HG02763 (cell line): Measurements from ENCODE around the gene AURKAIP1.
"Not testable (repeated sequence)": the region's sequence is repeated elsewhere in the genome, so short reads cannot be mapped to it uniquely, and the experiment has no call there.

ENCODE experiments used
- ATAC-seq: cut with Tn5 transposase; IDR thresholded peaks from one replicate; pipeline ENCODE4 v1.9.1; 2021; ENCODE audit warnings: mild to moderate bottlenecking, moderate library complexity; ENCODE audit not compliant: unreplicated experiment

Gene AURKAIP1

DNA sequence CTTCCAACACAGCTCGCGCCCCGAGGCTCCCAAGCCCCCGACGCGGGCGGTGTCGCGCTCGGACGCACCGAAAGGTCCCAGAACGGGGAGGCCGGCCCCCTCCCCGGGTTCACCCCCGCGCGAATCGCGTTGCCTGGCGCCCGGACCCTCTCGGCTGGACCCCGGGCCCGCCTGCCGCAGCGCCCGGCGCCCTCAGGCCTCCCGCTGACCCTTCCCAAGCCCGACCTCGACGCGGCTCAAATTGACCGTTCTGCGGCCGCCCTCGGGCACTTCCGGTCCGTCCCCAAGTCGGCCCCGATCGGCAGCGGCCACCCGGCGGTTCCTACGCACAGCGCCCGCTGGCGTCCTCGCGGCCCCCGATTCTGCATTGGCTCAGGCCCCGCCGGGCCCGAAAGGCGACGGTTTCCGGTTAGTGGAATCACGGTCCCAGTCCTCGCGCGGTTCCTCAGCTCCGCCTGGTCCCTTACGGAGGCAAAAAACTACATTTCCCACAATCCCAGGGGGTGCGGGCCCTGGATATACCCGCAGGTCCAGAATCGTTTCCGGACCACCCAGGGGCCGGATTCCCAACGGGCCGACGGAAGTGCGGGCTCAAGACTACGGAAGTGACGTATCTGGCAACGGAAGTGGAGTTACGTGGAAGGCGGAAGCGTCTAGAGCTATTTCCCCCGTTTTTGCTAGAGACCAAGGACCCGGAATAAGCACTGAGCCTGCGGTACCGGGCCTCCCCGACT, at the start of gene AURKAIP1:
TSS of gene AURKAIP1 (minus strand) at position 279 of the 734 bp plus-strand sequence. CDS start 451 bp downstream, outside the sequence.
- ATAC-seq = peak; percentile 88

GRCh38 chr1:1424707-1425106, 49.7 kb upstream of the AURKAIP1 start:
- no peak for ATAC-seq

DNA sequence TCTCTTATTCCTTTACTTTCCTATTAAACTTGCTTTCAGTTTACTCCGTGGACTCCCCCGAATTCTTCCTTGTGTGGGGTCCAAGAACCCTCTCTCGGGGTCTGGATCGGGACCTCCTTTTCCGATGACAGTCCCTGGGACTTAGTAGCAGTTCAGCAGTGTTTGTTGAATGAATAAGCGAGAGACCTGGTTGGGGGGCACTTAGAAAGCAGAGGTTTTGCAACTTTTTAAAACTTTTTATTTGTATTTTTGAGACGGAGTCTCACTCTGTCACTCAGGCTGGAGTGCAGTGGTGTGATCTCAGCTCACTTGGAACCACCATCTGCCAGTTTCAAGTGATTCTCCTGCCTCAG, 48.2 kb upstream of the AURKAIP1 start:
- ATAC-seq = no peak

DNA sequence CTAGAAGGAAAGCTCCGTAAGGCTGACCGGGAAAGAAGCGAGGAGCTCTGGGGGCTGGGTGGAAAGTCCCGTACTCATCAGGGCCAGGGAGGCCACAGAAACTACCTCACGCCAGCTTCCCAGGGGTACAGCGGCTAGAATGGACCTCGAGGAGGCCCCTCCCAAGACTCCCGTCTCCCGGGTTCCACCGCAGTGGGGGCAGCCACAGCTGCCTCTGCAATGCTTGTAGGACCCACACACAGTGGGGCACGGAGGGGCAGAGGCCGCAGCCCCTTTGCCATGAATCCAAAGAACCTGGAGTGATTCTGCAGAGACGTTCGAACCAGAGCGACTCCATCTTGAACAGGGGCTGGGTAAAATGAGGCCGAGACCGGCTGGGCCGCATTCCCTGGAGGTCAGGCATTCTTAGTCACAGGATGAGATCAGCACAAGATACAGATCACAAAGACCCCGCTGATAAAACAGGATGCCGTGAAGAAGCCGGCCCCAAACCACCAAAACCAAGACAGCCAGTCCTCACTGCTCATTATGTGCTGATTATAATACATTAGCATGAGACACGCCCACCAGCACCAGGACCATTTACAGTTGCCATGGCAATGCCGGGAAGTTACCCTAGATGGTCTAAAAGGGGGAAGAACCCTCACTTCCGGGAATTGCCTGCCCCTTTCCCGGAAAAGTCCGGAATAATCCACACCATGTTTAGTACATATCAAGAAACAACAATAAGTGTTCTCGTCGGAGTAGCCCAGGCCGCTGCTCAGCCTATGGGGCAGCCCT, 47.6 kb upstream of the AURKAIP1 start:
- no peak for ATAC-seq

DNA sequence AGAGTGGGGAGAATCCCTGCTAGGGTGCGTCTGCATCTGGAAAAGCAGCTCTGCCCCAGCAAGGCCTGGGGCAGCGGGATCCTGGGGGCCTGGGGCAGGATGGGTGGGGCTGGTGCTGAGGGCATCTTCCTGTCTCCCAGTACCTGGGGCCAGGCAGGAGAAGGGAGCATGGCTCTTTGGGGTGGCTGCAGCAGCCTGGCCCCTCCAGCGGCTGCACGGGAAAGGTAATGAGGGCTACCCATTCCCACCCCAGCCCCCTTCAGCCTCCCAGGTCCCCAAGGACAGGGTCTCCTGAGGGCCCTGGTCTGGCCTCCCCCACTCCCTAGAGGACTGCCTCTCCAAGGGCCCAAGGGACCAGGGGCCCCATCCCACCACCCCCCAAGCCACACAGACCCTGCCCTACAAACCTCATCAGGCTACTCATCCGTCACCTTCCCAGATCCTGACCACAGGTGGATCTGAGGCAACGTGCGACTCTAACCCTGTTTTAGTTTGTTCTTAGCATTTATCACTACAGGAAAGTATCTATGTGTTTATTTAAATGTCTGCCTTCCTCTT, 47.0 kb upstream of the AURKAIP1 start:
- ATAC-seq = no peak

DNA sequence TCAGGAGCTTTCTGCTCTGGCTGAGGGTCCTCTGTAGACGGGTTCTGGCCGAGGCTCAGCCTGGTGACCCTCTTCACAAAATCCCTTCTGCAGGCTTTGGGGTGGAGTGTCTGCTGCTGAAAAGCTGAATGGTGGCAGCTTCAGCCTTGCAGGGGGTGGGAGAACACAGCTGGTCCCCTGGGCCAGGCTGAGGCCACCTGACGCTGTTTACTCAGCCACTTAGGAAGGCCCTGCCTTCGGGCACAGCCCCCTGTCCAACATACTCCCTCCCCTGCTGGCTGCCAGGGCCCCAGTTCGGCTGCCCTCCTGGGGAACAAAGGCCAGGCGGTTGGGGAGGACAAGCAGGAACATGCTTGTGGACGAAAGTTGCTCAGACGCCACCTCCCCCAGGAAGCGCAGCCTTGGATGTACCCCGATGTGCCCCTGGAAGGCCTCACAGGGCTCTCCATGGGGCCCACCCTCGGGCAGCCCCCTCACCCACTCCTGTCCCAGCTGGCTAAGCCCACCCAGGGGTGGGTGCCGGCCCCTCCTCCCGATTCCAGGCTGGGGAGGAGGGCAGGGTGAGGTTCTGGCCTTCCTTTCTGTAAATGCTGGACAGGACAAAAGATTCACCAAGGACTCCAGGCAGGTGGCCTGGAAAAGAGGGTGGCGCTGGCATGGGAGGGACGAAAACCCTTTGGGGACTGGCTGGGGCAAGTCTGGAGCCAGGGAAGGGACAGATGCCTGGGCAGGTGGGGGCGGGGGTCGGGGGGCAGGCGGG, 46.3 kb upstream of the AURKAIP1 start, which contains the start of gene ANKRD65:
TSS of gene ANKRD65 (minus strand) at position 130 of the 760 bp plus-strand sequence. CDS start 271 bp downstream, outside the sequence.
- ATAC-seq = no peak

DNA sequence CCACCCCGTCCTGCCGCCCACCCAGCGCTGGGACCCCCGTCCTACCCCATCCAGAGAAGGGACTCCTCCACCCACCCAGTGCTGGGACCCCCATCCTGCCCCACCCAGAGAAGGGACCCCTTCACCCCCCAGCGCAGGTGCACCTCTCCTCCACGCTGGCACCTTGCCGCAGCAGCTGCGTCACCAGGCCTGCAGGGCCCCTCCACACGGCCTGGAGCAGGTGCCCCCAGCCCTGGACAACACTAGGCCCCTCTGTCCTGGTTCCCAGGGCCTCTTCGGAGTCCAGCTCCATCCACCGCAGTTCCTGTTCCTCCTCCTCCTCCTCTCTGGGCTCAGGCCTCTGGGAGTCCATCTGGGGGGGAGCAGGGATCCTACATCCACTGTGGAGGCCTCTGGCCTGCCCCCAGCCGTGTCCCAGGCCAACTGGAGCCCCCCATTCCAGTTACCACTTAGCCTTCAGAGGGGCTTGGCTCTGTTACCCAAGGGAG, 45.7 kb upstream of the AURKAIP1 start:
- ATAC-seq = no peak

- ATAC-seq = no peak
These were observed 45.0 kb upstream of the AURKAIP1 start for GRCh38 chr1:1419813-1420653.

- no peak for ATAC-seq
These were observed 44.4 kb upstream of the AURKAIP1 start for GRCh38 chr1:1419363-1419812.

- ATAC-seq = no peak
These were observed 43.7 kb upstream of the AURKAIP1 start for GRCh38 chr1:1418464-1419362.

- not testable (repeated sequence) for ATAC-seq
These were observed 42.9 kb upstream of the AURKAIP1 start for GRCh38 chr1:1417825-1418463.

DNA sequence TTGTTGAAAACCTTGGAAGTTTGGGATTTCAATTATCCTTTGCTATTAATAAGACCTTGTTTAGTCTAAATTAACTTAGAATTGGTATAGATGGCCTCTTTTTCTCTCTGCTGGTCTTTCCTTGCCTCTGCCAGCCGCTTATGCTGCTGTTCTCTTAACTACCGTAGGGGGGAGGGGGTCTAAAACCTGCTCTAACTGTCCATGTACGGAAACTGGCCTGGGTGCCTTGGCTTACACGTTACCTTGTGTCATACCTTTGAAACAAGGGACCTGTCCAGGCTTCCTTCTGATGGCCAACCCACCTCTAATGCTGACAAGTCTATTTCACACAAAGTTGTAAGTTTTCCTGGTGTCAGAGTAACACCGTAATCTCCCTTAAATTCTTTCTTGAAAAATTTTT, 42.4 kb upstream of the AURKAIP1 start:
- ATAC-seq = not testable (repeated sequence)

GRCh38 chr1:1415751-1416150, 40.7 kb upstream of the AURKAIP1 start:
- ATAC-seq = no peak

DNA sequence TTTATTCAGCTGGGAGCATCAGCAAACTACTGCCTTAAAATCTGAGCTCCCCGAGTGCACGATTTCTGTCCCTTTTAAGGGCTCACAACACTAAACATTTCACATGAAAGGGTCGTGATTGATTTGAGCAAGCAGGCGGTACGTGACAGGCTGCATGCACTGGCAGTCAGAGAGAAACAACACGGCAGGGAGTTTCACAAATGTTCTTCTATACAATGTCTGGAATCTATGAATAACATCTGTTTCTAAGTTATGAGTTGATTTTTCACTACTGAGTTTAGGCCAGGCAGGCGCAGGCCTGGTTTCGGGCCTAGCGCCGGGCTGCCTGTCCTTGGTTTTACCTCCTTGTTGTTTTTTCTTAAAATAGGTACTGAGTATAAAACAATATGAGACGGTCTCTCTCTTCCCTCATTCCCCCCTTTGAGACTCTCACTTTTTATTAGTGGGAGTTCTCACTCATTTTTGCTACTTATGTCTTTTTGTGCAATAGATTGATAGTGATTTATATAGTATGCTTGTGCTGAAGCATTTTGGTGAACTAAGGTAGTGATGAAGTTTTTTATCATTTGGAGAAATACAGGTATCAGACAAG, 37.4 kb upstream of the AURKAIP1 start:
- ATAC-seq = not testable (repeated sequence)

DNA sequence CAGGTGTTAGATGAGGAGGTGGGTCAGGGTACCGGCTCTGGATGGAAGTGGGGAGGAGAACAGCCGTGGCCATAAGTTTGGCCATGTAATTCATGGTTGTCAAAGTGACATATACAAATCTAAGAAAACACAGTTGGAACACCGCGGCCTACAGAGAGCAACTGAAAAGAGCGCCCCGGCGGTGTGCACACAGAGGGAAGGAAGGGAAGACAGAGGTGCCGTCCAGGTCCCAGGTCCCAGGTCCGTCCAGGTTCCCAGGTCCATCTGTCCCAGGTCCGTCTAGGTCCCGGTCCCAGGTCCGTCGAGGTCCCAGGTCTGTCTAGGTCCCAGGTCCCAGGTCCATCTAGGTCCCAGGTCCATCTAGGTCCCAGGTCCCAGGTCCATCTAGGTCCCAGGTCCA, 36.6 kb upstream of the AURKAIP1 start:
- no peak for ATAC-seq

DNA sequence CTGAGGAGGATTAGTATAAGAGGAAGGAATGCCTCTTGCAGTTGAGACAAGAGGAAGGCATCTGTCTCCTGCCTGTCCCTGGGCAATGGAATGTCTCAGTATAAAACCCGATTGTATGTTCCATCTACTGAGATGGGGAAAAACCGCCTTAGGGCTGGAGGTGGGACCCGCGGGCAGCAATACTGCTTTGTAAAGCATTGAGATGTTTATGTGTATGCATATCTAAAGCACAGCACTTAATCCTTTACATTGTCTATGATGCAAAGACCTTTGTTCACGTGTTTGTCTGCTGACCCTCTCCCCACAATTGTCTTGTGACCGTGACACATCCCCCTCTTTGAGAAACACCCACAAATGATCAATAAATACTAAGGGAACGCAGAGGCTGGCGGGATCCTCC, 35.2 kb upstream of the AURKAIP1 start:
- not testable (repeated sequence) for ATAC-seq

- no peak for ATAC-seq
These were observed 32.8 kb upstream of the AURKAIP1 start for GRCh38 chr1:1407636-1408318.
